ENCODE data around the gene ARHGAP26. TPM values are rescaled to one million over a fixed set of nuclear protein-coding genes. Genes with fewer than 3 reads are reported as not detected.

ARHGAP26 gene
- polyA plus RNA-seq, 4 donors: 10.4 to 12.2 (median 11.0) TPM

DNA sequence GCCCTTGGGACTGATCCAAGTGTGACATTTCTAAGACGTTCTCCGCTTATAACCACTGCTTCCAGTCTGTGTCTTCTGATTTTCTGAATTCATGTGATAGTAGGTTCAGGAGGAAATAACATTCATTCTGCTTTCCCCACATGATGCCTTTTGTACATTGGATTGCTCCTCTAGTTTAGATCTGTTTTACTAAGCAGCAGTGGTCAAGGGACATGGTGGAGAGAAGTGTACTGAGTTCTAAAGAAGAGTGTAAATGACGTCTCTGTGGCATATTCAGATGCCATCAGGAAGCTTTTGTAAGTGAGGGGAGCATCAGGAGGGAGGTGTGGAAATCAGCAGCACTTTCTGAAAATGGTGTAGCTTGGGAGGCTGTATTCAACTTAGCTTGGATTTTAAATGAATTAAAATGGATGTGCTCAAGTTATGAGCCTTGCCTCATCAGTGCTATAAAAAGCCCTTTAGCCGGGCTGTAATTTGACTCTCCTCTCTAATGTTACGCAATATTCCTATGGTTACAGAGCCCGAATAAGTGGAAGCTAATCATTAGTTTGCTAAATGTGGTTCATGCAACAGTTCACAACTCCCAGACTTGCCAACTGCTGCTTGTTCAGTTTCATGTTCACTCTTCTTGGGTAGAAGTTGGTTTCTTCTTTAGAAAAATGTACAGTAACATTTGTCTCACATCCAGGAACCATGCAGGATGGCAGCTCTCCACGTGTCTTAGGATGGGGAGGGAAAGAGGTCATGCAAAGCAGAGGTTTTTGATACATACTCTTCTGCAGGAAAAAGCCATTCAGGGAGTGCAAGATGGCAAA is 281.3 kb downstream of the ARHGAP26 start:
- peak in 1 of 4 donors; percentile 46 for DNase-seq (ENCODE audit: low read depth in 4 of 4, low spot score in 3 of 4)

DNA sequence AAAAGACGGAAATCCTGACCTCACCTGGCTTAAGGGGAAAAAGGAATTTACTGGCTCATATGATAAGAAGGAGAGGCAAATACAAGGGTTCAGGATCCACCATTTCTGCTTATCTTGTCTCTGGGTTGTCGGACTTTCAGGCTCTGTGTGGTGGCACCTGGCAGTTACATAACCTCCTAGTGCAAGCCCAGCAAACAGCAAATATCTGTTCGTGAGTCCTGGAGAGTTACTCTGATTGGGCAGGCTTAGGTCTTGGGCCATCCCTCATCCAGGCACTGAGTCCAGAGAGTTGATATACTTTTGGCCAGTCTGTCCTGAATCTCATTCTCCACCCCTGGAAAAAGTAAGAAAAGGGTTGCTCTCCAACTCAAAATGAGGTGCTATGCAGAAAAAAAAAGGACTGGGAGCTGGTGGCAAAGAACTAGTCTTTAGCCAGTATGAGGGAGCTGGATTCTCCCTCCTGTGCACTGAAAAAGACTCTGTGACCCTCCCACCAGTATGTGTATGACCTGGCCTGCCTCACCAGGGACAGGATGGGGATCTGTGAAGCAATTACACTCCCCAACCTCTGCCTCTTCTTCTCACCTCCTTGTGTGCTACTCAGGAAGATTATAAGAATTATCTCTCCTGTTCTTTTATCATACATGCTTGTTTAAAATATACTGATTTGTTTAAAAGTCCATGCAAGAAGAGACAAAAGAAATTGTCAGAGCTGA is 282.9 kb downstream of the ARHGAP26 start:
- DNase-seq (ENCODE audit: low read depth in 4 of 4, low spot score in 3 of 4): no peak

DNA sequence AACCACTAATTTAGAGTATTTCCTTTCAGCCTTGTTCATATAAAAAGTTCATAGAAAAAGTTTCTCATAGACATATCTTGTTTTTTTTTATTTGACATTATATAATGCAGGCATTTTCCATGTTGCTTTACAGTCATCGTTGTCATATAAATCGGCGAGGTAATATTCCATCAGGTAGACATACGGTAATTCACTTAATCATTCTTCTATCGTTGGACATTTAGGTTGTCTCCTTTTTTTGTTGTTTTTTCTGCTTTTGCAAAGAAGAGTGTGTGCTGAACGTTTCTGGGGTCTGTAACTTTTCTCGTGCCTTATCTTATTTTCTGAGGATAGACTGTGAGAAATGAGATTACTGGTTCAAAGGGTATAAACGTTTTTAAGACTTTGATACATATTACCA is 283.6 kb downstream of the ARHGAP26 start:
- DNase-seq (ENCODE audit: low read depth in 4 of 4, low spot score in 3 of 4): no peak

DNA sequence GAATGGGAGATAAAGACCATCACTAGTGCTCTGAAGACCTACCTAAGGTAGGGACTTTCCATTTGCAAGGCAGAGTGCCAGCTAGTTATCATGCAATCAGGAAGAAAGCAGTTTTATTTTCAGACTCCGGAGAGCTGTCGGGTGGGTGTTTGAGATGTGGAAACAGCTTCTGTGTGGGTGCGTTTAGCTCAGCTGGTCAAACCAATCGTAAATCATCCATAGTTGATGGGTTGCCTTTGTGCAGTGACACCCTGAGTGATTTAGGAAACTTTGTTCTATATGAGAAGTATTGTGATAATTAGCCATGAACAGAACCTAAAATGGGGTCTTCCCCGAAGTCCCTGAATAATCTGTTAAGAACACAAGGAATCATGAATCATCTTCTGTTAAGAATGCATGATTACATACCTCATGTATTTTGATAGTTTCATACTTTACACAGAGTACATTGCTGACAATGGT is 284.3 kb downstream of the ARHGAP26 start:
- DNase-seq (ENCODE audit: low read depth in 4 of 4, low spot score in 3 of 4): no peak

DNA sequence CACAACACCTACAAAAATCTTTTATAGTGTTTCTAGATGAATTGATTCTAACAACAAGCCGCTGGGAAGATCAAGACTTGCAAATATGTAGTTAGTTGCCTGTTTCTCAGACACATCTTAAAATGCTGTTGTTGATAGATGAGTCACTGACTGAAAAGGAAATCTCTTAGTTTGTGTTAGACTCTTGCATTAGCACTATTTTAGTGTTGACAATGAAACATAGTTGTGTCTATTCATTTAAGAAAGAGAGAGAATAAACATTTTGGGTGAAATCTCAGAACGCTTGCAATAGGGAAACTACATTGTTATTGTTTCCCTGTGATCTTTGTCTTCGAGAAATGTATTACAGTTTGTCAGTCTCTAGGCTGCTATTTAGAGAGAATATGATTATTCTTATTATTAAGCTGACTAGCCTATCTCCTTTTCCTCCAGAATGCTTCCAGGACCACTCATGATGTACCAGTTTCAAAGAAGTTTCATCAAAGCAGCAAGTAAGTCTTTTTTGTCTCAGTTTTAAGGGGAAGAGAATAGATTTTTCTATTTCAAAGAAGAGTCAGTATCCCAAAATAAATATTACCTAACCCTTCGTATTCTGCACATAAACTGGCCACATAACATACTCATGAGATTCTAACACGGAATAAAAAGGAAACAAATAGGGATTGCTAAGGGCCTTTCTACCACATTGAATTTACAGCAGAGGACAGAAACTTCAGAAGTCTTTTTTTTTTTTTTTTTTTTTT is 285.6 kb downstream of the ARHGAP26 start:
- no peak for DNase-seq (ENCODE audit: low read depth in 4 of 4, low spot score in 3 of 4)

DNA sequence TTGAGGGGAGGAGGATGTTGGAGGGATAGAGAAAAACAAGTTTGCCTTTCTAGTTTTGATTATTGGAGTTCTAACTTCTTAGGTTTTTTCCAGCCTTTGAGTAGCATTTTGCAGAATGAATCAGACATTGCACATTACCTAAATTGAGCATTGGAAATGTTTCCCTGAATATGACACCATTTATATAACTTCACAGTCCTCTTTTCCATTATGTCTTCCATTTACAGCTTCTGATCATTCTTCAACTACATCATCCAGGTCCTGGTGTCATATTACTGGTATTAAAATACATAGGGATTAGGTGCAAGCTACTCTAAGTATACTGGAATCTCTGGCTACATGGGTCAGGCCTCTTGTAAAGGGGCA is 286.1 kb downstream of the ARHGAP26 start:
- no peak for DNase-seq (ENCODE audit: low read depth in 4 of 4, low spot score in 3 of 4)

DNA sequence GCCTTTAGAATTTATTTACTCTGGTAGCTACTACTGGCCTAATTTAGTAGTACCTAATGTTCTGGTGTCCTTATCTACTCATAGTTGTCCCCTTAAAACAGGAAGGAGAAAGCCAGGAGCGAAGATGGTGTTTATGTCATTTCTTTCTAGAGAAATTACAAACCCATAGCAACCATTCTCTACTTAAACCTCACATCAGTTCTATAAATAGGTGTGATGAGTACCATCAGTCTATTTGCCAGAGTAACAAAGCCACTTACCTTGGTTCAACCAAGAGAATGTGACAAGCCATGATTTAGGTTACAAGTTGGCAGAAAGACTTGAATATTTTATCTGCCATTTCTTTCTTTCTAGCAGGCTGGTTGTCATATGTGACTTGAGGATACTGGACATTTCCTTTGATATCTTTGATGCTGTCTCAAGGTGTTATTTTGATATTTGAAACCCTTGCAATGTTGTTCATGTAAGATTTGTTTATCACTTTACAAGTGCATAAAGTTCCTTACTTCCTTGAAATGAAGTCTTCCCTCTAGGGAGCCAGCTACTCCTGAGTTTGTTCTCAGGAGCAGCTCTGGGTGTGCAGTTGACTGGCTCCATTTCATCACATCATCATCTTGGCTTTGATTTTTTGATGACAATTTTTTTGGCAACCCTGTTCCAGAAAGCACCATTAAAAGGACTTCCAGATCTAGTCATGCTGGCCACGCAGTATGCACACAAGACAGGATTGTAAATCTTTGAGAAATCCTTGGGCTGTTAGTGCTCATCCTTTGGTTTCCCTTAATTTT is 286.8 kb downstream of the ARHGAP26 start:
- no peak for DNase-seq (ENCODE audit: low read depth in 4 of 4, low spot score in 3 of 4)

DNA sequence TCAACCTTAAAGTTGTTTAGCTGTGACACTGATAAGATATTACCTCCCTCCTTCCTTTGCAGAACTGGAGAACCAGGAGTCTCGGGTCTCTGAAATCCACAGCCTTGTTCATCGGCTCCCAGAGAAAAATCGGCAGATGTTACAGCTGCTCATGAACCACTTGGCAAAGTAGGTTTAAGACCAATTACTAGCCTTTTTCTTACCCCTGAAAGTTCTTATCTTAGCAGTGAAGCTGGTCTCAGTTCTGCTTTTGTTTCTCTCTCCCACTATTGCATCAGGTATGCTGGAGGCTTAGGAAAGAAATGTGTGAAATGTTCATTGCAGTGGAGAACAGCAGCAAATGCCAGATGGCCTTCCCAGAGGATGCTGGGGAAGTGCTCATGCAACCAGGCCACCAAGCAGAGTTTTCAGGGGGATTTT is 287.4 kb downstream of the ARHGAP26 start:
- no peak for DNase-seq (ENCODE audit: low read depth in 4 of 4, low spot score in 3 of 4)

DNA sequence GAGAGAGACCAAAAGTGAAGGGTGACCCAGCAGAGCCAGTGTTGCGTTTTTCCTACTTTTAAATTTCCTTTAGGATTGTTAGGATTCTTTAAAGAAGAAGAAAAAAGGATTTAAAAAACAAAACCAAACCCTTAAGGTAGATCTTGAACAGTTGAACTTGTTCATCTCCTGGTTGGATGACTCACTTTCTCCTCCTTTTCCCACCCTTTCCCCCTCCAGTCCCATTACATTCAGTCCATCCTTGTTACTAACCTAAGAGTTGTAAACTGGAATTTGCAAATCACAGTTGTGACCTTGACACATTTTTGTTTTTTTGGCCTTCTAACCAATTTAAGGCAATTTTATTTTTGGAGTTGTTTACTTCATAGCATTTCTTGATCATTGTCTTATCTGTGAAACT is 289.2 kb downstream of the ARHGAP26 start:
- DNase-seq (ENCODE audit: low read depth in 4 of 4, low spot score in 3 of 4): no peak

DNA sequence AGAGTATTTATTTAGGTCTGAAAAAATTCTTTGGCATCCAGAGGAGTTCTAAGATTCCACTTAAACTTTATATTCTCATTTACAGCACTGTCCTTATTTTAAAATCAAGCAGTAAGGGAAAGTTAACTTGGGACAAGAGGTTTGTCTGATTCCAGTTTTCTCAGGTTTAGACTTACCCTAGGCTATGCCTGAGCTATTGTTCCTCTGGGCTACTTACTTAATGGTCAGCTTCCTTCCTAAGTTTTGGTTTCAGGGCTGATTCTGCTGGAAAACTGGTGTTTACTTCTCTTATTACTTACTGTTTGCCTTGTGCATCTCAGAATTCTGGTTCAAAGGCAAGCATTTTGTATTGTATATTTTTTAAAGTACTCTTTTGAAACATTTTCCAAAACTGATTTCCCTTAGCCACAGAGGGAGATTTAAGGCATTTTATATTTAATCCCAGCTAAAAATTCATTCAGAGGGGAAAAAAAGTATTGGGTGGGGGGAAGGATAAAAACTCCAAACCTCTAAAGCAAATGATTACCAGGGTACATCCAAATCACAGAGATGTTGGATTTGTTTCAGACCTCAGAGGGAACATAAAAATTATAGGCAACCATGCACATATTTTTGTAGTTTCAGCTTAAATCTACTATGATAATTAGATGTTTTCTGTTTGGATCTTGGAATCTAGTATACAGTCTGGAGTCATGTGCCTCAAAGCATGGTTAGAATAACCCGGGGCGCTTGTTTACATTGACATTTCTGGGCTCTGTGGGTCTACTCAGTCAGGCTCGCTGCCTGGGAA is 290.0 kb downstream of the ARHGAP26 start:
- DNase-seq (ENCODE audit: low read depth in 4 of 4, low spot score in 3 of 4): no peak

DNA sequence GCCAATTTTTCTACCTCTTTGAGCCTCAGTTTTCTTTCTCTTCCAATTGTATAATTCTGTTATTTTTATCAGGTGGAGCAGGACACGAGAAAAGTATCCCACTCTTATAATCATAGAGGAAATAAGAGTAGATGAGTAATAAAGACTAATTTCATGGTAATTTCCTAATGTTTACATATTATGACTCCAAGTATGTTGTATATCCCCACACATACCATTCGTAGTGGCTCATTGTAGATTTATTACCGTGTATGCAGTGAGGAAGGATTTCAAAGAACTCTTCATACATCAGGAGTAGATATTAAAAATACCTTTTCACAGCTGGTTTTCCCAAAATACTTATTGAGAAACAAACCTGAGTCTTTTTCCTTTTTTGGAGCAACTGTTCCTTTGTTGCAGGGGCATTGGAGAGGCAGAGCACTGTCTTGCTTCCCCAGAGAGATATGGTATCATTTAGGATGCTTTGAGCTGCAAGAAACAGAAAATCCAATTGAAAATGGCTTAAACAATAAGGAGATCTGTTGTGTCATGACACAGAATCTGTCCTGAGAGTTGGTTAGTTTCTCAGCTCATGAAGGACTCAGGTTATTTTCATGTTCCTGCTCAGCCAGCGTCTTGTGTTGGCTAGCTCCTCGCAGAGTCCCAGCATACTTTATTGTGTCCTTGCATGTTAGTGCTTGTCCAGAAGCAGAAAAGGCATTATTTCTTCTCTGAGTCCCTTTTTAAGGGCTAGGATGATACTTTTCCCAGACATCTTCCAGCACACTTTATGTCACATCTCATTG is 291.2 kb downstream of the ARHGAP26 start:
- no peak for DNase-seq (ENCODE audit: low read depth in 4 of 4, low spot score in 3 of 4)

DNA sequence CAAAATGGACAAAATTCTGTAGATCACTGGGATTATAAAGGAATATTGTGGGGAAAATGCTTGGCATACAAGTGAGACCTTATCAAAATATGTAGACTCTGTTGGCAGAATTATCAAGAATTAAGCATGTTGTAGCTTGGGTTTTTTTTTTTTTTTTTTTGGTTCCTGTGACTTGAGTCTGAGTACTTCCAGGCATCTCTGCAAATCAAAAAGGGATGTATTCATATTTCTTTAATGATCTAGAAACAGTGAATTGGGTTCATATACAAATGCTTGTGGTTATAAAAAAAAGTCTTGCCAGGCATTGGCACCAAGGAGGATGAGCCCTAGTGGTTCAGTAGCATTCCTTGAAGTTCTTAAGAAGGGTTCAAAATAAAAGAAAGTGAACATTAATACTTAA is 292.2 kb downstream of the ARHGAP26 start:
- no peak for DNase-seq (ENCODE audit: low read depth in 4 of 4, low spot score in 3 of 4)

DNA sequence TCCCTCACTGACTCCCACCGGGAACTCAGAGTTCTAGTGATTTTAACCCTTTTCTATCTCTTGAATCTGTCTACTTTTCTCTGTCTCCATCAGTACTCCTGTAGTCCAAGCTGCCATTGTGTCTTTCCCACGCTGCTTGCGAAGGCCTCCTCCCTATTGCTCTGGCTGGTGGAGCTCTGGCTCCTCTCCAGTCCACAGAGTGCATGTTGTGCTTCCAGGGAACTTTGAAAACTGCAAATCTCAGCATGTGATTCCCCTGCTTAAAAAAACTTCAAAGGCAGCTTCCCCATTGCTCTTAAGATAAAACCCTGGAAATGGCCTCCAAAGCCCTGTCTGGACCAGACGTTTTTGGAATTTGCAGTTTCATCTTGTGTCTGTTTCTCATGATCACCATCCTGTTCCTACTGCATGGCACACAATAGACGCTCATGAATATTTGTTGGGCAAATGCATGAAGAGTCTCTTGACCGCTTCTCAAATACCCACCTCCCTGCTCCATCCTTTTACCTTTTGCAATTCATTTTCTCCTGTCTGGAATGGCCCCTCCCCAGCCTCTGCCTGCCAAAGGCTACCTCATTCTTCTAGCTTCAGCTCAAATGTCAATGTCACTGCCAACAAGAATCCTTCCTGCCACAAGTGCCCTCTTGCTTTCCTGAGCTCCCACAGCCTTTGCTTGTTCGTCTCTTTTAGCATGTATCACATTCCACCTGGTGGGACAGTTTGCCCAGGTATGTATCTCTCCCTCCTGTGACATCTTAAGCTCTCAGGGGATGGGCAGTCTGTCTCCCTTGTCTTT is 293.2 kb downstream of the ARHGAP26 start:
- no peak for DNase-seq (ENCODE audit: low read depth in 4 of 4, low spot score in 3 of 4)

DNA sequence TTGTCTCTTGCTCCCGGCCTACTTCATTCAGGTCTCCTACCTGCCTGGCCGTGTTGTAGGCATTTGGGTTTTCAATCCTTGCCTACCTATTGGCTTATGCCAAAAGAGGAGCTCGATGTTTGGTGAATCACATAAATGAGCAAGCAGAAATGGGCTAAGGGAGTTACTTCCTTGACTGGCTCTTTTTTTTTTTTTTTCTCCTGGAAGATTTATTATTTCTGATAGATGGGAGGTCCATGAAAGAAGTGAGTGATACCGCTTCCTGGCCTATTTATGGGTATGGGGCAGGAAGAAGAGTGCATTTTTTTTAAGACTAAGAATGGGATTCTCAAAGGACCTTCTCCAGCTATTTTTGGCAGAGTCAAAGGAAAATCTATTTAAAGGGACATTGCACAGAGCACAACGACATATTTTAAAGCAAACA is 294.1 kb downstream of the ARHGAP26 start:
- DNase-seq (ENCODE audit: low read depth in 4 of 4, low spot score in 3 of 4): no peak

DNA sequence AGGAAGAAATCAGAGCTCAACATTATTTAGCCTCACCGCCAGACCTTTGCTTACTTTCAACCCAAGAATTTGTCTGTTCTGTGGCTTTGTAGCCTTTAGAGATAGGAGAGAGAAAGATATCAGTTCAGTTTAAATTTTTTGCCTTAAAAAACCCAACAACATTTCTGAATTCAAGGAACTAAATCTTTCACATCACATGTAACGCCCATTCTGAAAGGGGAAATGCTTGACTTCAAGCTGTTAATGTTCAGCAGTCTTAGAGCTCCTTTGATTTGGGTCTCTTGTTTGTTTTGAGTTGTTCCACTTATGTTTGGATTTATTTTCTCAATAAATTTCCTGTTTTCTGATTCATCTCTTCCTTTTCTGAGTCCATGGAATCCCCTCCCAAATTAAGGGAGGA is 294.5 kb downstream of the ARHGAP26 start:
- DNase-seq (ENCODE audit: low read depth in 4 of 4, low spot score in 3 of 4): no peak

DNA sequence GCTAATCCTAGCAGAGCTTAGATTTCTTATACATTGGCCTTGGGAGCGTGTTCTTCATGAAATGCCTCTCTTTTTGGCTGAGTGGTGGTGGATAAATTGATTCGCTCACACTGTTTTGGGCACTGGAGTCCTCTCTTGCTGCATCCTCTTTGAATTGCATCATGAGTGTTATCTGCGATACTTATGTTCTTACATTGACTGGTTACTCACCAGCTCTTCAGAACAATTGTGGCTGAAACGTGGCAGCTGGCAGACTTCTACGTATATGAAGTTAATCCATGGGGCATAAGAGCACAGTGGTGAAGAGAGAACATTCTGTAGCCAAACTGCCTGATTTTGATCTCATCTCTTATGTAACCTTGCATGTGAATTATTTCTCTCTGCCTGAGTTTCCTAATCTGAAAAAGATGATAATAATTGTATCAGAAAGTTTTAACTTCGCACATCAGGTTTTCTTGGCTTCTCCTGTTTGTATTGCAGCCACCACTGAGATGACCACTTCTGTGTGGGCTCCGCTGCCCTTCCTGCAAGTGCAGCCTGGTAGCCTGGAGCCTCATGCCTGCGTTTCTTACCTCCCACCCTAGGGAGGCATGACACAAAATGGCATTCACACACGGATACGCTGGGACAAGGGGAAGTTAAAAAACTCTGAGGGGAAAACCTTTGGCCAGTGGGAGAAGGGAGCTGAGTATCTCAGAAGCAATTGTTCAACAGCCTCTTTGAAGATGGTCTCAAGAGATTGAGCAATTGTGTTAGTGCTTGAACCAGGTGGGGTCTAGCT is 295.2 kb downstream of the ARHGAP26 start:
- no peak for DNase-seq (ENCODE audit: low read depth in 4 of 4, low spot score in 3 of 4)

DNA sequence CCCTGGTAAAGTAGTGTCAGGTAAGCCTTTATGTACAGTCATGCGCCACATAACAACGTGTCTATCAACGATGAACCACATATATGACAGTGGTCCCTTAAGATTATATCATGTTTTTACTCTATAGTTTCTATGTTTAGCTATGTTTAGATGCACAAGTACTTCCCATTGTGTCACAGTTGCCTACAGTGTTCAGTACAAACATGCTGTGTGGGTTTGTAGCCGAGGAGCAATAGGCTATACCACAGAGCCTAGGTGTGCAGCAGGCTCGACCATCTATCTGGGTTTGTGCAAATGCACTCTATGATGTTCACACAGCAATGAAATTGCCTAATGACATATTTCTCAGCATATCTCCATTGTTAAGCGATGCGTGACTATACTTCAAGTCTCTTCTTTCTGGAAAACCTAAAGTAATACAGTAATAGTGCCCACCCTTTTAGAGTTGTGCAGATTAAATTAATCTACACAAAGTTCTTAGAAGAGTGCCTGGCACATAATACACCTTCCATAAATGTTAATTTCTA is 295.9 kb downstream of the ARHGAP26 start:
- DNase-seq (ENCODE audit: low read depth in 4 of 4, low spot score in 3 of 4): no peak
